NT2/D1 (cell line): Measurements from ENCODE around the gene TAOK1.

ENCODE experiments used
- DNase-seq: peaks from one replicate; pipeline ENCODE4 v3.0.0-alpha.2; 2011; ENCODE audit warnings: low read depth, low spot score
- H3K27me3 ChIP-seq: 2 replicates; pipeline ENCODE4 v1.6.0; 2011; ENCODE audit warnings: mild to moderate bottlenecking; ENCODE audit not compliant: insufficient read length, insufficient read depth
- H3K36me3 ChIP-seq: 2 replicates; pipeline ENCODE4 v1.6.1; 2011; ENCODE audit warnings: mild to moderate bottlenecking, low read length, mixed read lengths; ENCODE audit not compliant: insufficient read depth, insufficient read length
- H3K4me1 ChIP-seq: 2 replicates; pipeline ENCODE4 v1.5.1; 2011; ENCODE audit not compliant: insufficient read depth, insufficient read length
- H3K4me3 ChIP-seq: 2 replicates; pipeline ENCODE4 v1.5.1; 2011; ENCODE audit warnings: low read depth; ENCODE audit not compliant: insufficient read length
- H3K9ac ChIP-seq: 2 replicates; pipeline ENCODE4 v1.6.0; 2011; ENCODE audit warnings: low read depth; ENCODE audit not compliant: insufficient read length
- H3K9me3 ChIP-seq: 2 replicates; pipeline ENCODE4 v1.5.1; 2011; ENCODE audit warnings: mild to moderate bottlenecking, low read length; ENCODE audit not compliant: insufficient read depth
- SUZ12 ChIP-seq: IDR thresholded peaks from 2 replicates; pipeline ENCODE4 v1.6.1; 2011; ENCODE audit not compliant: insufficient read length, insufficient read depth; ENCODE audit errors: extremely low read depth
- YY1 ChIP-seq: IDR thresholded peaks from 2 replicates; pipeline ENCODE4 v1.6.1; 2011; ENCODE audit not compliant: insufficient read length, insufficient read depth
- ZNF274 ChIP-seq: IDR thresholded peaks from 2 replicates; pipeline ENCODE4 v1.6.1; 2011; ENCODE audit warnings: mild to moderate bottlenecking, low read depth, low read length

The TAOK1 gene

GRCh38 chr17:29420128-29420527 lies 30.0 kb downstream of the TAOK1 start:
- no peaks in the 10 kb centered on the region for H3K27me3 ChIP-seq
- no peak for DNase-seq
- H3K9me3 ChIP-seq: no peaks in the 10 kb centered on the region
- H3K9ac ChIP-seq: no peak overlapping the region
- H3K4me1 ChIP-seq: no peaks in the 10 kb centered on the region
- TF ChIP-seq SUZ12 (no peak), ZNF274 (no peak), YY1 (no peak)
- peaks cover 5% of the 10 kb centered on the region for H3K36me3 ChIP-seq
- no peak overlapping the region for H3K4me3 ChIP-seq

GRCh38 chr17:29430275-29430674 lies 40.1 kb downstream of the TAOK1 start:
- no peaks in the 10 kb centered on the region for H3K4me1 ChIP-seq
- H3K9ac ChIP-seq: no peak overlapping the region
- H3K36me3 ChIP-seq: peaks cover 3% of the 10 kb centered on the region
- TF ChIP-seq YY1: no peak
- no peak for TF ChIP-seq ZNF274
- TF ChIP-seq SUZ12: no peak
- no peaks in the 10 kb centered on the region for H3K9me3 ChIP-seq
- H3K4me3 ChIP-seq: no peak overlapping the region
- no peak for DNase-seq
- no peaks in the 10 kb centered on the region for H3K27me3 ChIP-seq

GRCh38 chr17:29433541-29433940 lies 43.4 kb downstream of the TAOK1 start:
- Histone ChIP-seq H3K4me1 (no peaks in the 10 kb centered on the region), H3K4me3 (no peak overlapping the region), H3K9ac (no peak overlapping the region), H3K36me3 (peaks cover 3% of the 10 kb centered on the region), H3K27me3 (no peaks in the 10 kb centered on the region), H3K9me3 (no peaks in the 10 kb centered on the region)
- no peak for DNase-seq
- TF ChIP-seq SUZ12: no peak
- no peak for TF ChIP-seq ZNF274
- TF ChIP-seq YY1: no peak

GRCh38 chr17:29434550-29434949 lies 44.4 kb downstream of the TAOK1 start:
- no peak overlapping the region for H3K9ac ChIP-seq
- no peaks in the 10 kb centered on the region for H3K4me1 ChIP-seq
- H3K36me3 ChIP-seq: peaks cover 3% of the 10 kb centered on the region
- no peak overlapping the region for H3K4me3 ChIP-seq
- no peaks in the 10 kb centered on the region for H3K27me3 ChIP-seq
- no peaks in the 10 kb centered on the region for H3K9me3 ChIP-seq
- TF ChIP-seq SUZ12 (no peak), ZNF274 (no peak), YY1 (no peak)
- DNase-seq: no peak

GRCh38 chr17:29442451-29442850 lies 52.3 kb downstream of the TAOK1 start:
- H3K36me3 ChIP-seq: peaks cover 3% of the 10 kb centered on the region
- DNase-seq: no peak
- H3K9me3 ChIP-seq: no peaks in the 10 kb centered on the region
- H3K4me1 ChIP-seq: no peaks in the 10 kb centered on the region
- TF ChIP-seq ZNF274 (no peak), YY1 (no peak), SUZ12 (no peak)
- no peak overlapping the region for H3K9ac ChIP-seq
- H3K4me3 ChIP-seq: no peak overlapping the region
- H3K27me3 ChIP-seq: no peaks in the 10 kb centered on the region

- H3K36me3 ChIP-seq: peaks cover 3% of the 10 kb centered on the region
- no peaks in the 10 kb centered on the region for H3K27me3 ChIP-seq
- H3K9me3 ChIP-seq: no peaks in the 10 kb centered on the region
- no peaks in the 10 kb centered on the region for H3K4me1 ChIP-seq
- H3K9ac ChIP-seq: no peak overlapping the region
- TF ChIP-seq SUZ12 (no peak), ZNF274 (no peak), YY1 (no peak)
- no peak overlapping the region for H3K4me3 ChIP-seq
- DNase-seq: no peak
These were observed 53.0 kb downstream of the TAOK1 start for GRCh38 chr17:29443041-29443739.

- H3K27me3 ChIP-seq: no peaks in the 10 kb centered on the region
- no peaks in the 10 kb centered on the region for H3K4me1 ChIP-seq
- H3K9me3 ChIP-seq: no peaks in the 10 kb centered on the region
- TF ChIP-seq YY1 (no peak), SUZ12 (no peak), ZNF274 (no peak)
- no peak overlapping the region for H3K9ac ChIP-seq
- peaks cover 3% of the 10 kb centered on the region for H3K36me3 ChIP-seq
- no peak for DNase-seq
- H3K4me3 ChIP-seq: no peak overlapping the region
These were observed 54.4 kb downstream of the TAOK1 start for GRCh38 chr17:29444589-29444988.
